ENCODE measurements around the gene UBTD1. TPM values are rescaled to one million over a fixed set of nuclear protein-coding genes. Genes with fewer than 3 reads are reported as not detected.

UBTD1 gene
- total RNA-seq, 1 donor from 2014 or later: 11.6 TPM

GRCh38 chr10:97509120-97509680, 10.5 kb downstream of the UBTD1 start:
- Mint-ChIP-seq H3K4me3 (no peak overlapping the region), H3K27ac (no peak overlapping the region), H3K9me3 (no peaks in the 10 kb centered on the region), H3K4me1 (ENCODE audit: unreplicated experiment) (peaks cover 10% of the 10 kb centered on the region), H3K27me3 (no peaks in the 10 kb centered on the region), H3K36me3 (no peaks in the 10 kb centered on the region)
- DNase-seq (ENCODE audit: extremely low spot score, unreplicated experiment): no peak
- no peak for TF ChIP-seq CTCF (conservative IDR thresholded peaks at IDR 0.05)

- Mint-ChIP-seq H3K27ac (no peak overlapping the region), H3K9me3 (no peaks in the 10 kb centered on the region), H3K4me3 (no peak overlapping the region), H3K36me3 (no peaks in the 10 kb centered on the region), H3K4me1 (ENCODE audit: unreplicated experiment) (peaks cover 25% of the 10 kb centered on the region), H3K27me3 (no peaks in the 10 kb centered on the region)
- DNase-seq (ENCODE audit: extremely low spot score, unreplicated experiment): no peak
- TF ChIP-seq CTCF (conservative IDR thresholded peaks at IDR 0.05): no peak
Observed at GRCh38 chr10:97510686-97511085, 12.0 kb downstream of the UBTD1 start.

GRCh38 chr10:97511711-97512440, 13.2 kb downstream of the UBTD1 start:
- no peak for TF ChIP-seq CTCF (conservative IDR thresholded peaks at IDR 0.05)
- Mint-ChIP-seq H3K27ac (no peak overlapping the region), H3K4me1 (ENCODE audit: unreplicated experiment) (peaks cover 26% of the 10 kb centered on the region), H3K36me3 (no peaks in the 10 kb centered on the region), H3K4me3 (no peak overlapping the region), H3K9me3 (no peaks in the 10 kb centered on the region), H3K27me3 (no peaks in the 10 kb centered on the region)
- no peak for DNase-seq (ENCODE audit: extremely low spot score, unreplicated experiment)

- no peak for DNase-seq (ENCODE audit: extremely low spot score, unreplicated experiment)
- no peak overlapping the region for H3K4me3 Mint-ChIP-seq
- H3K27me3 Mint-ChIP-seq: no peaks in the 10 kb centered on the region
- peaks cover 26% of the 10 kb centered on the region for H3K4me1 Mint-ChIP-seq (ENCODE audit: unreplicated experiment)
- no peaks in the 10 kb centered on the region for H3K36me3 Mint-ChIP-seq
- no peak overlapping the region for H3K27ac Mint-ChIP-seq
- TF ChIP-seq CTCF (conservative IDR thresholded peaks at IDR 0.05): no peak
- H3K9me3 Mint-ChIP-seq: no peaks in the 10 kb centered on the region
Observed at GRCh38 chr10:97512993-97513392, 14.3 kb downstream of the UBTD1 start.

- Mint-ChIP-seq H3K9me3 (no peaks in the 10 kb centered on the region), H3K4me3 (no peak overlapping the region), H3K36me3 (no peaks in the 10 kb centered on the region), H3K27ac (no peak overlapping the region), H3K27me3 (no peaks in the 10 kb centered on the region), H3K4me1 (ENCODE audit: unreplicated experiment) (peaks cover 35% of the 10 kb centered on the region)
- no peak for TF ChIP-seq CTCF (conservative IDR thresholded peaks at IDR 0.05)
- no peak for DNase-seq (ENCODE audit: extremely low spot score, unreplicated experiment)
Observed at GRCh38 chr10:97514344-97514743, 15.6 kb downstream of the UBTD1 start.

All from type B pancreatic cell (in vitro differentiated cells).